Breast epithelium (tissue), 3 donors: Measurements from ENCODE around the gene TNN.

Source experiments
- POLR2AphosphoS5 ChIP-seq, 3 donors: sonication (generic); formaldehyde crosslinking; IDR thresholded peaks; one replicate each; pipeline ENCODE4 v1.6.1; 2017; ENCODE audit warnings: antibody characterized with exemption in 3 of 3
- TF ChIP-seq, protein P1 (sequence below), 3 donors: fragments of 450-650 bp; IDR thresholded peaks; one replicate each; pipeline ENCODE4 v1.5.1; 2016 to 2017; ENCODE audit warnings: antibody characterized with exemption in 3 of 3, mild to moderate bottlenecking in 3 of 3, moderate library complexity in 3 of 3

DNA sequence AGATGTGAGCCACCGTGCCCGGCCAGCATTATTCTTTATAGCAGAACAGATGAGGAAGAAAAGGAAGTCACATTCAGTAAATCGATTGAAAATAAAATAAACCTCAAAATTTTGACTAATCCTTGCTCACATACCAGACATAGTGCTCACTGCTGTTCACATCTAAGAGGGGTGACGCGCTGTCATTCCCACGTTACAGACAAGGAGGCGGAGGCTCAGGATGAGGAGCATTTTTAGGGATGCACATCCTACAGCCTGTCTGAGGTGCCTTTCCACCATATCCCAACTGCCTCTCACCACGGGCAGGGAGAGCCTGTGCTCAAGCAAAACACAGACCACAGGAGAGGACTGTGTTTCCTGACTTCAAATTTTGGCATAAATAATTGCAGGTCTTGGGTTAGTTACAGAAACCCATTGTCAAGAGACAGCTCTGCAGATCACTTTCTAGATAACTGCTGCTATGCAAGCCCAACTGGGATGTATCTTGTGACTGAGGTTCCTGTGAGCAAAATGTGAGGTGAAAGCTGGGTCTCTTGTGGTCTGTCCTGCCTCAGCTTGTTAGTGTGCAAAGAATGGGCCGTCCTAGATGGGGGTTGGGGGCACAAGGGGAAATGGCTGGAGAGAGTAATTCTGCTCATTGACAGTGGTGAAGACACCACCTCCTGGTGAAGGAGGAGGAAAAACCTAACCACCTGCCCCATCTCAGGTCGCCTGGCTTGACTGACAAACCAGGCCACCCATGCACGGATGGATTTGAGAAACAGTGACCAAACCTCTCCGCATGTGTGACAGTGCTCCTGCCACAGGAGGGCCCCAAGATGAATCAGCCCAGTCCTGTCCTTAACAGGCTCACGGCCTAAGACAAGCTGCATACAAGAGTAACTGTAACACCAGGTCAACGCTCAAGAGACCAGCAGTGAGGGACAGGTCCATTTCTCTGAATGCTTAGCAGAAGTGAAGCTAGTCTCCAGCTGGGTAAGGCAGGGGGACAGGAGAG lies 8.2 kb downstream of the TNN start:
- TF ChIP-seq, protein P1, sequence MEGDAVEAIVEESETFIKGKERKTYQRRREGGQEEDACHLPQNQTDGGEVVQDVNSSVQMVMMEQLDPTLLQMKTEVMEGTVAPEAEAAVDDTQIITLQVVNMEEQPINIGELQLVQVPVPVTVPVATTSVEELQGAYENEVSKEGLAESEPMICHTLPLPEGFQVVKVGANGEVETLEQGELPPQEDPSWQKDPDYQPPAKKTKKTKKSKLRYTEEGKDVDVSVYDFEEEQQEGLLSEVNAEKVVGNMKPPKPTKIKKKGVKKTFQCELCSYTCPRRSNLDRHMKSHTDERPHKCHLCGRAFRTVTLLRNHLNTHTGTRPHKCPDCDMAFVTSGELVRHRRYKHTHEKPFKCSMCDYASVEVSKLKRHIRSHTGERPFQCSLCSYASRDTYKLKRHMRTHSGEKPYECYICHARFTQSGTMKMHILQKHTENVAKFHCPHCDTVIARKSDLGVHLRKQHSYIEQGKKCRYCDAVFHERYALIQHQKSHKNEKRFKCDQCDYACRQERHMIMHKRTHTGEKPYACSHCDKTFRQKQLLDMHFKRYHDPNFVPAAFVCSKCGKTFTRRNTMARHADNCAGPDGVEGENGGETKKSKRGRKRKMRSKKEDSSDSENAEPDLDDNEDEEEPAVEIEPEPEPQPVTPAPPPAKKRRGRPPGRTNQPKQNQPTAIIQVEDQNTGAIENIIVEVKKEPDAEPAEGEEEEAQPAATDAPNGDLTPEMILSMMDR (IDR thresholded peaks at IDR 0.05), result no peak
- TF ChIP-seq POLR2AphosphoS5 (IDR thresholded peaks at IDR 0.05), result no peak
